ENCODE measurements around the gene TECTB.

GRCh38 chr10:112274831-112275230 is 8.4 kb upstream of the TECTB start:
- TF ChIP-seq CTCF (IDR thresholded peaks at IDR 0.05) (no peak), POLR2A (IDR thresholded peaks at IDR 0.05) (no peak)

Measured in esophagus squamous epithelium (tissue), 4 donors.